ENCODE measurements around the gene FAM83B. TPM values are rescaled to one million over a fixed set of nuclear protein-coding genes. Genes with fewer than 3 reads are reported as not detected.

FAM83B gene
- total RNA-seq, 4 donors from 2014 or later = 116 to 152 (median 129) TPM

DNA sequence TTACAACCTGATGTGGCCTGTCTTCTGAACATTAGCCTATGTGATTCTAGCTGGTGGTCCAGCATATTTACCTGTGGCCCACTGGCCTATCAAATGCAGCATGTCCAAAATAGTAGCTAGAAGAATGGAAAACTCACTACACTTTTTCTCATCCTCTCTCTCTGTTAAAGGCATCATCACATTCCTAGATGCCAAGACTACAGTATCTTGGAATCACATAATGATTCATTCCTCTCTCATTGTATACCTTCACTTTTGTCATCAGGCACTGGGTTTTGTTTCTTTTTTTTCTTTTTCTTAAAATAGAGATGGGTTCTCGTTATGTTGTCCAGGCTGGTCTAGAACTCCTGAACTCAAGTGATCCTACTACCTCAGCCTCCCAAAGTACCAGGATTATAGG is 45.0 kb downstream of the FAM83B start:
- intact Hi-C loops (cut with DNase I; ENCODE audit: low total_unique reads) = no loop called here
- 73 to 78% methylated on average over 1 of the region's 1 CpG for WGBS, 2 donors
- TF ChIP-seq, protein P1, sequence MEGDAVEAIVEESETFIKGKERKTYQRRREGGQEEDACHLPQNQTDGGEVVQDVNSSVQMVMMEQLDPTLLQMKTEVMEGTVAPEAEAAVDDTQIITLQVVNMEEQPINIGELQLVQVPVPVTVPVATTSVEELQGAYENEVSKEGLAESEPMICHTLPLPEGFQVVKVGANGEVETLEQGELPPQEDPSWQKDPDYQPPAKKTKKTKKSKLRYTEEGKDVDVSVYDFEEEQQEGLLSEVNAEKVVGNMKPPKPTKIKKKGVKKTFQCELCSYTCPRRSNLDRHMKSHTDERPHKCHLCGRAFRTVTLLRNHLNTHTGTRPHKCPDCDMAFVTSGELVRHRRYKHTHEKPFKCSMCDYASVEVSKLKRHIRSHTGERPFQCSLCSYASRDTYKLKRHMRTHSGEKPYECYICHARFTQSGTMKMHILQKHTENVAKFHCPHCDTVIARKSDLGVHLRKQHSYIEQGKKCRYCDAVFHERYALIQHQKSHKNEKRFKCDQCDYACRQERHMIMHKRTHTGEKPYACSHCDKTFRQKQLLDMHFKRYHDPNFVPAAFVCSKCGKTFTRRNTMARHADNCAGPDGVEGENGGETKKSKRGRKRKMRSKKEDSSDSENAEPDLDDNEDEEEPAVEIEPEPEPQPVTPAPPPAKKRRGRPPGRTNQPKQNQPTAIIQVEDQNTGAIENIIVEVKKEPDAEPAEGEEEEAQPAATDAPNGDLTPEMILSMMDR (IDR thresholded peaks at IDR 0.05) = no peak
- no peak for TF ChIP-seq POLR2A (IDR thresholded peaks at IDR 0.05)
- H3K4me3 ChIP-seq (ENCODE audit: low read depth, poor library complexity, severe bottlenecking) = no peak overlapping the region
- DNase-seq (ENCODE audit: low spot score in 2 of 2) = no peak

DNA sequence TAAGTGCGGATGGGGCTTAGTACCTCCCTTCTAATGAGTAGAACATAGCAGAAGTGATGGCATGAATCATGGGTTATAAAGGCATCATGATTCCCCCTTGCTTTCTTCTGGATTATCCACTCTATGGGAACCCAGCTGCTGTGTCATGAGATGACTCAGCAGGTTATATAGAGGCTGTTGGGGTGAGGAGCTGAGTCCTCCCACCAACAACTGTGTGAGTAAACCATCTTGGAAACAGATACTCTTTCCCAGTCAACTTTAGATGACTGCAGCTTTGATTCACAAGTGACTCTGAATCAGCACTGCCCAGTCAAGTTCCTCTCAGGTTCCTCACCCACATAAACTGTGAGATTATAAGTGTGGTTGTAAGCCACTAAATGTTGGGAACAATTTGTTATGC is 46.3 kb downstream of the FAM83B start:
- intact Hi-C loops (cut with DNase I; ENCODE audit: low total_unique reads) = no loop called here

DNA sequence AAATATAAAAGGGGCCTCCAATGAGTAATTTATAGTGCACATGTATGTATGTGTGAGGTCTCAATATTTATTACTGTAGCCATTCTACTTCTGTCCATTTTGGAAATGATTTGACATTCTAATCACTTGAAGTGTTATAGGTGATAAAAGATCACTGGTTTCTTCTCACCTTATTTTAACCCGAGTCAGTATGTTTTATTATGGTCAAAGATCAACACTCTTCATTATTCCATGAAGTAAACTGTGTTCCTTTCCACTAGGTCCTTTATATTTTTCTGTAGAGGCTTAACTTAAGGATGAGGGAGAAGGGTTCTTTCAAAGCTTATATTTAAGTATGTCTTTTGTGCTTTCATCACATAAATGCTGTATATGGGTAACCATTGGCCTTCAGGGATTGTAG is 47.2 kb downstream of the FAM83B start:
- intact Hi-C loops (cut with DNase I; ENCODE audit: low total_unique reads) = no loop called here
- no peak overlapping the region for H3K4me3 ChIP-seq (ENCODE audit: low read depth, poor library complexity, severe bottlenecking)
- DNase-seq (ENCODE audit: low spot score in 2 of 2) = no peak
- 87 to 91% methylated on average over 1 of the region's 1 CpG for WGBS, 2 donors
- TF ChIP-seq, protein P1 (IDR thresholded peaks at IDR 0.05) = no peak
- no peak for TF ChIP-seq POLR2A (IDR thresholded peaks at IDR 0.05)

More for the DNA sequence above, 46.3 kb downstream of the FAM83B start:
- no peak overlapping the region for H3K4me3 ChIP-seq (ENCODE audit: low read depth, poor library complexity, severe bottlenecking)
- 82 to 86% methylated on average over 1 of the region's 1 CpG for WGBS, 2 donors
- TF ChIP-seq, protein P1 (IDR thresholded peaks at IDR 0.05) = no peak
- no peak for TF ChIP-seq POLR2A (IDR thresholded peaks at IDR 0.05)
- no peak for DNase-seq (ENCODE audit: low spot score in 2 of 2)

DNA sequence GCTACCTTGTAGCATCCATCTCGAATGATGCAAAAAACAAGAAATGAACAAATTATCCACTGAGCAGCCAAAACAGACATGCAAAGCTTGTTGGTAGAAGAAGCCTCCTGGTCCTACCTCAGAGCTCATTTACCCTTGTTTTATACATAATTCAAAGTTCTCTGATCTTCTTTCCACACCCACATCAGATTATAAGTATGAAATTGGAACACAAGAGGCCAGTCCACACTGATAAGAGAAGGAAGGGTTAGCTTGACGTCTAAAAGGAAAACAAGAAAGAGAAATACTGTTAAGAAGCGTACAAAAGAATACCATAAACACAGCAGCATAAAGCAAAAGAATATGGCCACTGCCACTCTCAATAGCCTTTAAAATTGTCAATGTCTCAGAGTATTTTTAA is 49.7 kb downstream of the FAM83B start:
- intact Hi-C loops (cut with DNase I; ENCODE audit: low total_unique reads) = no loop called here
- 85% methylated on average over 3 of the region's 3 CpGs for WGBS, 2 donors
- TF ChIP-seq, protein P1 (IDR thresholded peaks at IDR 0.05) = no peak
- TF ChIP-seq POLR2A (IDR thresholded peaks at IDR 0.05) = no peak
- DNase-seq (ENCODE audit: low spot score in 2 of 2) = no peak
- H3K4me3 ChIP-seq (ENCODE audit: low read depth, poor library complexity, severe bottlenecking) = no peak overlapping the region

DNA sequence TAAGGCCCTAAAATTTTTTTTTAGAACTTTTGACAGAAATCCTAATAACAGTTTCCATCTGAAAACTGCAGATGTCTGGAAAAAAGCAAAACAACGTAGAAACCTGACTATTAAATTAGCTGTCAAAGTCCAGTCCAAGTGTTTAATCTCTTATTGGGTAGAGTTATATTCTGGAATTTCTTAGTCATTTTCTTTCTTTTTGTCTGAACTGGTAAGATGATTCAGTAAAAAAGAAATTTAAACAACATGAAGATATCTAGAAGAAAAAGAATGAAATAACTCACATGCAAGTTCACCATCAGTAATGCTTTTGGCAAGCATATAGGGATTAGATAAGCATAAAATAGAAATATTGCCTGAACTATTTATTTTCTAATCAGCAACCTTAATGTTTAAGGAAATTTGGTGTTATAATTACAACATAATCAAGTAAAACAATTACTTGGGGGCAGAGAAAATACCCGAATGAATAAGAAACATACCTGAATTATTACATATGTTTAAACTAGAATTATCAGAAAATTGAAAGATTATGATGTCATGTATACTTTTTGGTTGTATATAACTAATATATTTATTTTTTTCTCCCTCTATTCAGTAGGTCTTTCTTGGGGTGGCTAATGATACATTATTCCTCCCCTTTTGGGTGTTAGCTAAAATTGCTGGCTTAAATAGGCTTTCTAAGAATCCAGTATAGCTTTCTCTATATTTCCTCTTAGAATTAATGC is 51.1 kb downstream of the FAM83B start:
- no peak overlapping the region for H3K4me3 ChIP-seq (ENCODE audit: low read depth, poor library complexity, severe bottlenecking)
- 53 to 66% methylated on average over 2 of the region's 2 CpGs for WGBS, 2 donors
- no peak for TF ChIP-seq POLR2A (IDR thresholded peaks at IDR 0.05)
- TF ChIP-seq, protein P1 (IDR thresholded peaks at IDR 0.05) = no peak
- intact Hi-C loops (cut with DNase I; ENCODE audit: low total_unique reads) = no loop called here
- DNase-seq (ENCODE audit: low spot score in 2 of 2) = no peak

DNA sequence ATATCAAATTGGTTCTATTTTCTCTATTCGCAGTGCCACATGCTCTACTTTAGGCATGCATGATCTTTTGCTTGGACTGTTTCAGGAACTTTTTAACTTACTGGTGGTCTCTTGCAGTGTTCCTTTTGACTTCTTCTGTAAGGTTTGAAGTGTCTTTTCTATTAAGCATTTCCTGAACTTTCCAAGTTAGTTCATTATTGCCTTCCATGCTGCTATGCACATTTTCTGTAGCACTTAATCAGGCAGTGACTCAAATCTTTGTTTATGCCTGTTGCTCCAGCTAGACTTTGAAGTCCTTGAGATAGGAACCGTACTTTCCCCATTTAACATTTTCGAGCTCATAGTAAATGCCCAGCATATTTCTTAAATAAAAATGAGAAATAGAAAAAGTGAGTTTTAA is 52.2 kb downstream of the FAM83B start:
- TF ChIP-seq POLR2A (IDR thresholded peaks at IDR 0.05) = no peak
- TF ChIP-seq, protein P1 (IDR thresholded peaks at IDR 0.05) = no peak
- intact Hi-C loops (cut with DNase I; ENCODE audit: low total_unique reads) = no loop called here
- no peak overlapping the region for H3K4me3 ChIP-seq (ENCODE audit: low read depth, poor library complexity, severe bottlenecking)
- DNase-seq (ENCODE audit: low spot score in 2 of 2) = no peak
- WGBS, 2 donors = 93 to 94% methylated on average over 3 of the region's 3 CpGs
